Left renal cortex interstitium (tissue), 4 donors: ENCODE data around the gene SPATA32. TPM values are rescaled to one million over a fixed set of nuclear protein-coding genes. Genes with fewer than 3 reads are reported as not detected.

Experiments used
- DNase-seq, 4 donors: peaks; one replicate each; pipeline ENCODE4 v3.0.0-alpha.2; 2013; ENCODE audit warnings: low read depth in 4 of 4, low spot score in 2 of 4, missing footprints in 1 of 4
- polyA plus RNA-seq, 4 donors: library from polyadenylated mRNA; unstranded; fragments of 120-200 nt; gene quantifications; one replicate each; pipeline ENCODE4 v1.2.1, GENCODE V29; 2013; ENCODE audit not compliant: insufficient read length in 4 of 4

SPATA32 gene
- polyA plus RNA-seq, 4 donors, result 0.11 to 0.43 (median 0.25) TPM; not detected in 1

- DNase-seq, result no peak
These were observed 32.6 kb upstream of the SPATA32 start for GRCh38 chr17:45294506-45294905.

GRCh38 chr17:45293413-45294211 lies 31.7 kb upstream of the SPATA32 start:
- no peak for DNase-seq

GRCh38 chr17:45292696-45293412 lies 31.0 kb upstream of the SPATA32 start:
- DNase-seq, result no peak

GRCh38 chr17:45291171-45291805 lies 29.4 kb upstream of the SPATA32 start:
- no peak for DNase-seq

GRCh38 chr17:45290269-45290765 lies 28.4 kb upstream of the SPATA32 start:
- DNase-seq, result no peak

- DNase-seq, result no peak
These were observed 27.7 kb upstream of the SPATA32 start for GRCh38 chr17:45289301-45290268.

- no peak for DNase-seq
These were observed 26.9 kb upstream of the SPATA32 start for GRCh38 chr17:45288825-45289224.

- no peak for DNase-seq
These were observed 25.9 kb upstream of the SPATA32 start for GRCh38 chr17:45287526-45288500.

GRCh38 chr17:45286286-45286685 lies 24.4 kb upstream of the SPATA32 start:
- DNase-seq, result no peak

- DNase-seq, result no peak
These were observed 22.6 kb upstream of the SPATA32 start for GRCh38 chr17:45284176-45285140.

- no peak for DNase-seq
These were observed 21.8 kb upstream of the SPATA32 start for GRCh38 chr17:45283711-45284110.

GRCh38 chr17:45282683-45283644 lies 21.1 kb upstream of the SPATA32 start:
- no peak for DNase-seq

GRCh38 chr17:45279898-45280297 lies 18.0 kb upstream of the SPATA32 start:
- DNase-seq, result no peak

- DNase-seq, result no peak
These were observed 16.1 kb upstream of the SPATA32 start for GRCh38 chr17:45277992-45278391.

- DNase-seq, result peak; percentile 71 to 80 (median 76)
These were observed 15.4 kb upstream of the SPATA32 start for GRCh38 chr17:45277216-45277849.

GRCh38 chr17:45276031-45276430 lies 14.1 kb upstream of the SPATA32 start:
- no peak for DNase-seq
